ENCODE data around the gene PFKP.
"Not testable (repeated sequence)": the region's sequence is repeated elsewhere in the genome, so short reads cannot be mapped to it uniquely, and the experiment has no call there.

PFKP gene

DNA sequence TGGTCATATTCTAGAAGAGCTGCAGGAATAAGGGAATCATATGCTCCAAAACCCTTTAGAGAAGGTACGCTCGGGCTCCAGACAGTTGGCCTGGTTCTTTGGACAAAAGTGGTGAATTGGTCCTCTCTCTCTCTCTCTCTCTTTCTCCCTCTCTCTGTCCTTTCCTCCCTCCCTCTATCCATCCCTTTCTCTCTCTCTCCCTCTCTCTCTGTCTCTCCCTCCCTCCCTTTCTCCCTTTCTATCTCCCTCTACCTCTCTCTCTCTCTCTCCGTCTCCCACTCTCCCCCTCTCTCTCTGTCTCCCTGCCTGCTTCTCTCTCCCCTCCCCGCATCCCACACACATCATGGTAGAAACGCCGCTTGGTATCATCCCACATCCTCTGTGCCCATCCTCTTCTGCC, 19.8 kb upstream of the PFKP start:
- no peak for DNase-seq

DNA sequence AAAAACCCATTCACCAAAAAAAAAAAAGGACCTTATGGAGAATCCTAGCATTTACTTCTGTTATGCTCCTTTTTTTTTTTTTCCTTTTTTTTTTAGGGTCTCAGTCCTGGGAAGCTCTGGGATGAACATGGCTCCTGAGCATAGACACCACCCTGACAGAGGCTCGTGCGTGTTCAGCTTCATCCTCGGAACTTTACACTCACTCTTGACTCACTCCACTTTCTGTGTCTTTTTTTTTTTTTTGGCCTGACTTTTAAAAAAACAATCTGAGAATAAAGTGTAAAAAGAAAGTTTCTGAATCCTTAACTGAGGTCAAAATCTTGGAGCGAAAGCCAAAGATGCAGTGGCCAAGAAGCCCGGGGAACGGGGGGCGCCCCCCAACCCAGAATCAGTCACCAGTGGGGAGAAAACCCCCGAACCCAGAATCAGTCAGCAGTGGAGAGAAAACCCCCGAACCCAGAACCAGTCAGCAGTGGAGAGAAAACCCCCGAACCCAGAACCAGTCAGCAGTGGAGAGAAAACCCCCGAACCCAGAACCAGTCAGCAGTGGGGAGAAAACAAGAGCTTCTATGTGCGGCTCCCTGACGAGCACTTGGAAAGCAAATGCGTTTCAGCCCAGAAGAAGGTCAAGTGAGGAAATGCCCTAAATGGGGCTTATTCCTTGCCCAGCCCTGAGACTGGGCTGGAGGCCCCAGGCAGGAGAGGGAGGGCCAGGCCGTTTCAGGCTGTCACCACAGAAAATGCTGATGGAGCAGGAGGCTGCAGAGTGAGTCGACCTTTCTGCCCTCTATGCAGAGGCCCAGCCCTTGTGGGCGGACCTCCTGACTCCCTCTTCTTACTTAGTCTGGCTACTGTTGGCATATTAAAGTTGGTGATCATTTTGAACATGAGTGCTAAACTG, 19.0 kb upstream of the PFKP start:
- no peak for DNase-seq

DNA sequence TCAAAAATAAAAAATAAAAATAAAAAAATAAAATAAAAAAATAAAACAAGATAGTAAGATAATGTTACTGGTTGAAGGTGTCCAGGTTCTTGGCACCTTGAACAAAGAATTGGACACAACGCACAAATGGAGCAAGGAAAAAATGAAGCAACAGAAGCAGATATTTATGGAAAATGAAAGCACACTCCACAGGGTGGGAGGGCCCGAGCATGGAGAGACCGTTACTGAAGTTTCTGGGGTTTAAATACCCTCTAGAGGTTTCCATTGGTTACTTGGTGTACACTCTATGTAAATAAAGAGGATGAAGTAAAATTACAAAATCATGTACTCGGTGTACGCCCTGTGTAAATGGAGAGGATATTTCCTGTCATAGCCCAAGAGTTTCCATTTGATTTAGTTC, 15.7 kb upstream of the PFKP start:
- DNase-seq = no peak

DNA sequence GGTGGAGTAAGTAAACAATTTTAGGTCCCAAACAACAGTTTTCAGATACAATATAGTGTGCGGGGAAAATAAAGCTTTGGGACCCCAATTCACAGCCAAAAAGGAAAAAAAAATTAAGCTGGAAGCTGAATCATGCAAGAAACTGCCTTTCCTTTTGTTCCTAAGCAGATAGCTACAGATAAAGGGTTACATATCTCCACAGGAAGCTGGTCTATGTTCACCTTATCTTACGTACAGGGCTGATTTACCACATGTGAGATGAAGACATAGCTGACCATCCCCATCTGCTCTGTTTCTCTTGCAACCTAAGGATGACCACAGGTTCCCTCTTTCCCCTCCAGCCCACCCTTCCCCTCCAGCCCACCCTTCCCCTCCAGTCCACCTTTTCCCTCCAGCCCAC, 14.2 kb upstream of the PFKP start:
- no peak for DNase-seq

DNA sequence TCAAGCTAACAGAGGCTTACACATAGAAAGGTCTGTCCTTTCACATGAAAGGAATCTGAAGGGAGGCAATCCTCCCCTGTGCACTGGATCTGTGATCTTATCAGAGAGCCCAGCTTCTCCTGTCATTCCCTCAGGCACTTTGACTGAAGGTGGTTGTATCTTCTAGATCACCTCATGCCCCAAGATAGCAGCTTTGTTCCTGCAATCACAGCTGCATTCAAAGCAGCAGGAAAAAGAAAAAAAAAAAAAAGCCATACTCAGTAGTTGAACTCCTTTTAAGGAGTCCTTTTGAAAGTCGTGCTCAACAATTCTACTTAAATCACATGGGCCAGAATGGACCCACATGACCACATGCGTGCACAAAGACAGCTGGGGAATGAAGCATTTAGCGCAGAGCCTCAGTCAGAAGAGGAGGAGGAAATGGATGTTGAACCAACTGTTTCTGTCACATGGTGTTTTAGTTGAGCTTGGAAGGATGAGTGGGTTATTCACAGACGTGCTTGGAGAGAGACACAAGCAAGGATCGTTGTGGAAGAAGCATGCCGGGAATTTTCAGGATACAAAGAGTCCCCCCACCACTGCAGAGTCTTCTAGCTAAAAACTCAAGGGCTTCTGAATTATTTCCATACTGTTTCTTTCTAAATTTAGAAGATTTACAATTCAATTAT, 13.0 kb upstream of the PFKP start:
- no peak for DNase-seq

DNA sequence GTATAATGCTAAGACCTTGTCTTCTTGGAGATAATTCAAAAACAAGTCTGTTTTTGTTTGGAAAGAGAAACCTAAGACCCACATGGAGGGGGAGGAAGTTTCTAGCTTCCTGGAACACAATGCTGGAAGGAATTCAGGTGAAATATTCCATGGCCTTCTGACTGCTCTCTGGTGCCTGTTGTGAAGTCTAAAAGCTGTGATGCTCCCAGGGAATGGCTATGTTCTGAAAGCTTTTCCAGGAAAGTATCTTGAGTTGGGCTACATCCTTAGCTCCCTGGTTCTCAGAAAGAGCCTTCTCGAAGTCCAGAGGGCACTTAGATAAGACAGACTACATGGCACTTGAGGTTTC, 12.5 kb upstream of the PFKP start:
- DNase-seq = no peak

DNA sequence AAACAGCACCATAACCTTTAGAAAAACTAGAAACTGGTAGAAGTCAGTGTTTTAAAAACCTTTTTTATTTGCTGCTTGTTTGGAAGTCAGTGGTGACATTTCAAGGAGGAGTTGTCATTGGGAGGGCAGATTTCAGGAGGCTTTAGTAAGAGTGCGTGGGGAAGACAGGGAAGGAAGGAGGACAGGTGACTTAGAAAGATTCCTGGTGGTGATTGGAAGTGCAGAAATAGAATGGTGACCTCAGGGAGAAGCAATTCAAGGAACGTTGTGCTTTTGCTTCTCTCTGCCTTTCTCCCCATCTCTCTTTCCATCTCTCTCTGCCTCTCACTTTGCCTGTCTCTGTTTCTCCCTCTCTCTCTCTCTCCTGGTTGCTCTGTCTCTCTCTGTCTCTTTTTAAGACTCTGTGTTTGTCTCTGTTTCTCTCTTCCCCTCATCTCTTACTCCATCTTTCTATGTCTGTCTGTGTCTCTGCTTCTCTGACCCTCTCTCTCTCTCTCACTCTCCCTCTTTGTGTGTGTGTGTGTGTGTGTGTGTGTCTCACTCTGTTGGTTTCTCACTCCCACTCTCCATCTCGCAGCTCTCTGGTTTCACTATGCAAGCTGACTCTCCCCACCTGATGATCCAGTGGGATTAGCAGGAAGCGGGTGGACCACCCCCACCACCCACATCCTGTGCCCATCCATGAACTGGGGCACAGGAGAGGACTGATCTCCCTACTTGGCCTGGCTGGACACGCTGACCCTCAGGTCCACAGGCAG, 10.9 kb upstream of the PFKP start:
- DNase-seq = no peak

DNA sequence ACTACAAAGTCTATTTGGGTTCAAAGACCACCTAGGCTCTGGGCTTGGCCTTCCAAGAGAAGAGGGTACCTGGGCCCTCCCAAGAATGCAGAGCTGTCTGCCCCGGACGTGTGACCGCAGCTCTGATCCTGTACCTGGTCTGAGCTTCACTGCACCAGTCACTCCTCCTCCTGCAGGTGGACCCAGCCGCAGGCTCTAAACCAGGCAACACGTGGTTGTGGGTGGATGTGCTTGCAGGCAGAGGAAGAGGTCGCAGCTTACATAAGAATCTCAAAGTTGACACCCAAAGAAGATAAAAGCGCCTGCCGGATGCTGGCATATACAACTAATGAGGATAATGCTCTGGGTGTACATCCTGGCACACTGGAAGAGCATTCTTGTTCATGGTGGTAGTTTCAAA, 9.4 kb upstream of the PFKP start:
- no peak for DNase-seq

DNA sequence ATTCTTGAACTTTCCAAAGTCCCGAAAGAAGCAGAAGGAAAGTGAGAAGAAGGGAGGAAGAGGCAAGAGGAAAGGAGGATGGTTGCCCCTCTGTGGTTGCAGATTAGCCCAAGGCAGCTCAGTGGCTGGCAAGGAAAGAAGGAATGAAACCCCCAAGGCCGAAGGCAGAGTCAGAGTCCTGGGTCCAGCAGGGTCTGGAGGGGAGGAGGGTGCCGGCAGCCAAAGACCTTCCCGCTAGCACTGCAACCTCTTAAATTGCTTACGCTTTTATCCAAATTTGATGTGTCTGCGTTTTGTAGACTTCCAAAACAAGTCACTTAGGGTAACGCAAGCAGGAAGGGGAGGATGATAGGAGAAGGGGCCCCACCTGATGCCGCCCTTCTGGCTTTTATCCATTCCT, 7.4 kb upstream of the PFKP start:
- DNase-seq = no peak

DNA sequence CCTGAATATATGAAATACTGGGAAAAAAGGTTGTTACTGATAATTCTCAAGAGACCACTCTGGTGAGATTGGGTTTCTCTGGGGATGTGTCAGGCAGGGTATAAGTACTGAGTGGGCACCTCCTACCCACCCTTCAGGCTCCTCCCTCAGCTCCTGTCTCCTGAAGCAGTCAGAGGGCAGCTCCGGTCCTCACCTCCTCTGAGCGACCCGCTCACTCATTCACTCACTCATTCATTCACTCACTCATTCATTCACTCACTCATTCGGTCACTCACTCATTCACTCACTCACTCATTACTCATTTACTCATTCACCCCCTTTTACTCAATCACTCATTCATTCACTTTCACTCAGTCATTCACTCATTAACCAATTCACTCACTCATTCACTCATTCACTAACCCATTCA, 6.9 kb upstream of the PFKP start:
- no peak for DNase-seq

DNA sequence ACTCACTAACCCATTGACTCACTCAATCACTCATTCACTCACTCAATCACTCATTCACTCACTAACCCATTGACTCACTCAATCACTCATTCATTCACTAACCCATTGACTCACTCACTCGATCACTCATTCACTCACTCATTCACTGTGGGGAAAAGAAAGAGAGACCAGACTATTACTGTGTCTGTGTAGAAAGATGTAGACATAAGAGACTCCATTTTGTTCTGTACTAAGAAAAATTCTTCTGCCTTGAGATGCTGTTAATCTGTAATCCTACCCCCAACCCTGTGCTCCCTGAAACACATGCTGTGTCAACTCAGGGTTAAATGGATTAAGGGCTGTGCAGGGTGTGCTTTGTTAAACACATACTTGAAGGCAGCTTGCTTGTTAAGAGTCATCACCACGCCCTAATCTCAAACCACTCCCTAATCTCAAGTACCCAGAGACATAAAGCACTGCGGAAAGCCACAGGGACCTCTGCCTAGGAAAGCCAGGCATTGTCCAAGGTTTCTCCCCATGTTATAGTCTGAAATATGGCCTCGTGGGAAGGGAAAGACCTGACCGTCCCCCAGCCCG, 5.9 kb upstream of the PFKP start:
- DNase-seq = not testable (repeated sequence)

DNA sequence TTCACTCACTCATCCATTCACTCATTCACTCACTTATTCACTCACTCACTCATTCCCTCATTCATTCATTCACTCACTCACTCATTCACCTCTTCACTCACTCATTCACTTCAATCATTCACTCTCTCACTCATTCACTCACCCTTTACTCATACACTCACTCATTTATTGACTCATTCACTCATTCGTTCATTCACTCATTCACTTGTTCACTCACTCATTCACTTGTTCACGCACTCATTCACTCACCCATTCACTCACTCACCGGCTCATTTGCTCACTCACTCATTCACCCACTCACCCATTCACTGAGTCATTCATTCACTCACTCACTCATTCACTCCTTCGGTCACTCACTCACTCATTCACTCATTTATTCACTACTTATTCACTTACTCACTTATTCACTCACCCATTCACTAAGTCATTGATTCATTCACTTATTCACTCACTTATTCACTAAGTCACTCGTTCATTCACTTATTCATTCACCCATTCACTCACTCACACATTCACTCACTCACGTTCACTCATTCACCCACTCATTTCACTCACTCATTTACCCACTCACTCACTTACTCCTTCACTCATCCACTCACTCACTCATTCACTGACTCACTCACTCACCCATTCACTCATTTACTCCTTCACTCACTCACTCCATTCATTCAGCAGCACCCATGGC, 4.7 kb upstream of the PFKP start:
- DNase-seq = no peak

DNA sequence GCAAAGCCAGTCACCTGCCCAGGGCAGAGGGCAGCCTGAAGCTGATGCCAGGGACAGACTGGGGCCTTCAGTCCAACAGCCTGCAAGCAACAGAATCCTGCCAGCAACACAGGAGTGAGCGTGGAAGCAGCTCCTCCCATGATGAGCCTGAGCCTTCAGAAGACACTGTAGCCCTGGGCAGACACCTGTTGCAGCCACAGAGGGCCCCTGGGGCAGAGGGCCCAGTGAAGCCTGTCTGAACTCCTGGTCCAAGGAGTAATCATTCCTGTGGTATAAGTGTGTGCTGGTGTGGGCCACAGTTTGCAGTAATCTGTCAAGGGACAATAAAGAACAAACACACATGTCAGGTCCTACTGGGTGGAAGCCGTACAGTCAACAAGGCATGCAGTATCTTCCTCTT, 2.9 kb upstream of the PFKP start:
- DNase-seq = no peak

DNA sequence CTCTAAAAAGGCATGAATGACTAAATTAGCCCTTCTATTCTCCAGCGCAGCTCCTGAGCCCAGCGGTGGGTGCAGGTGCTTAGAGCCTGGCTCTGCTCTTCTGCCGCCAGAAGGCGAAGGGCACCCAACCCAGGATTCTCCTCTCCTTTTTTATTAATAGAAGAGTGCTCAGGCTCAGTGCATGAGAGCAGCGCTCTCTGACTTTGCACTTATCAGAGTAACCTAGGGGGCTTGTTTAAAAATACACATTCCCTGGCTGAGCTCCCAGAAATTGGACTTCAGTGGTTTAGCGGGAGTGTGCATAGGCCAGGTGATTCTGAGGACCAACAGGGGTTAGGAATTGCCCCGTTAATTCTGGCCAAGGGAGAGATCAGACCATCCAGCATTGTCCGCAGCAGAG, 1.7 kb upstream of the PFKP start:
- no peak for DNase-seq

DNA sequence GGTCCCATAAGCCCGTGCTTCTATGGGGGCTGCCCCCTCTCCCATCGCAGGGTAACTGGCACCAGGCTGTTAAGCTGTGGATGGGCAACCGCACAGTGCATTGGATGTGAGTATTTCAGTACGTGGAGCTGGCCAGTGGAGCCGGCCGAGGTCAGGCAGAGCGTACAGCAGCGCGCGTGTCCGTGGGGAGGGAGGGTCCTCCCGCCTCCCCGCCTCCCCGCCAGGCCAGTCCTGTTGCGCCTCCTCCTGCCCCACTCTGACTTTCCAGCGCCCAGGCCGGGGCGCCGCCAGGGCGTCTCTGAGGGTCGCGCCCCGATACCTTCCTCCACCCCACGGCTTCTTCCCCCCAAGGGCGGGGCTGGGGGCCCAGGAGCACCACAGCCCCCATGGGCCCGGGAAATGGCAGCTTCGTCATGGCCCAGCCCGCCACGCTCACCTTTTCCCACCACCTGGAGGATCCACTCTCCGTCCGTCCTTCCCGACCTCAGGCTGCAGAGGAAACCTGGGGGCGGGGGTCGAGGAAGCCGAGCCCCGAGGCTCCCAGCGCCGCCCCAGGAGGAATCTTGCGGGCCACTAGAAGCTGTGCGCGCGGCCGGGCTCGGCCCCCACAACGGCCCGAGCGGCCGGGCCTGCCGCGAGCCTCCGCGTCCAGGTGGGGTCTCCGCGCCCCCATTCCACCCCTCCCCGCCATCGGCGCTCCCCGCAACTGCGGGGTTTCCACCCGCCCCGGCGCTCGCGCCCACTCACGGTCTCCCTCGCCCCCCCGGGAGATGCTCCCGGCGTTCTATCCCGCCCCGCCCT, 831 bp upstream of the PFKP start:
- DNase-seq = no peak

DNA sequence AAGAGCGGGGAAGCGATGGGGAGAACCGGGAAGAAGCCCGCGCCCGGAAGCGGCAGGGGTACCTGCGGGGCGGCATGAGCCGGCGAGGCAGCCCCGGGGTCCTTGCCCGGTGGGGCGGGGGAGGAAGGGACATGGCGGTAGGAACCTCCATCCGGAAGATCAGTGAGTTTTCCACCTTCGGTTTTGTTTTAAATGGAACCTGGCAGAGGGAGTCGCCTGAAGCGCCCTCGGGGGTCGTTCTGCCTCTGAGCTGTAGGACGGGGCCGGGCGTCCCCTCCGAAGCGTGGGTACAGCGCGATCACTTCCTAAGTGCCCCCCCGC, 471 bp downstream of the PFKP start:
- peak; percentile 41 for DNase-seq

DNA sequence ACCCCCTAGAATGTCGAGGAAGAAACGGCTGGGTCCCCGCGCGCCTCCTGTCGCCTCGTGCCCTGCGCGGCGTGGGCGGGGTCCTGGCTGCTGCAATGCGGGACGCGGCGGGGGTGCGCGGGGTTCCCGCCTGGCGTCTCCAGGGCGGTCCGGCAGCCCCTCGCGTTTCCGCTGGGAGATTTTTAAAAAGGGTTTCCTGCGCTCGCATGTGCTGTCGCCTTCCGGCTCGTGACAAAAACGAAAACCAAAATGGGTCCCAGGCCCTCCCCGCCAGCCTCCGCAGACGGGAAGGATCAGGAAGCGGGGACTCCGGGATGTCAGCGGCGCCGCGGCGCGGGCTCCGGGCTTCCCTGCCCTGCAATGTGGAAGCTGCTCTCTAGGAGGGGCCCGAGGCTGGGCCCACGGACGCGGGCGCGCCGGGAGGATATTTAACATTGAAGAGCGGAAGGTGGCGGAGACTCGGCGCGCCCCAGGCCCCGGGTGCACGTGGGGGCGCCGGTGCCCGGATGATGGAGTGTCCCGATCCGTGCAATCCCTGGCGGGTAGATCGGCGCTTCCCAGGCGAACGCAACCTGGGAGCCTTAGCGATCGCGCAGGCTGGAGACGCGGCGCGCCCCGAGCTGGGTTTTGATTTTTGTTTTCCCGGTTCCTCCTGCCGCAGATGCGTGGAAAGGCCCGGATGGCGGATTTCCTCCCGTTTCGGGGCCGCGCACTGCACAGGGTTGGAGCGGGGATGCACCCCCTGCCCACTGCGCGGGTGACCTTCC, 1.0 kb downstream of the PFKP start:
- peak; percentile 59 for DNase-seq

DNA sequence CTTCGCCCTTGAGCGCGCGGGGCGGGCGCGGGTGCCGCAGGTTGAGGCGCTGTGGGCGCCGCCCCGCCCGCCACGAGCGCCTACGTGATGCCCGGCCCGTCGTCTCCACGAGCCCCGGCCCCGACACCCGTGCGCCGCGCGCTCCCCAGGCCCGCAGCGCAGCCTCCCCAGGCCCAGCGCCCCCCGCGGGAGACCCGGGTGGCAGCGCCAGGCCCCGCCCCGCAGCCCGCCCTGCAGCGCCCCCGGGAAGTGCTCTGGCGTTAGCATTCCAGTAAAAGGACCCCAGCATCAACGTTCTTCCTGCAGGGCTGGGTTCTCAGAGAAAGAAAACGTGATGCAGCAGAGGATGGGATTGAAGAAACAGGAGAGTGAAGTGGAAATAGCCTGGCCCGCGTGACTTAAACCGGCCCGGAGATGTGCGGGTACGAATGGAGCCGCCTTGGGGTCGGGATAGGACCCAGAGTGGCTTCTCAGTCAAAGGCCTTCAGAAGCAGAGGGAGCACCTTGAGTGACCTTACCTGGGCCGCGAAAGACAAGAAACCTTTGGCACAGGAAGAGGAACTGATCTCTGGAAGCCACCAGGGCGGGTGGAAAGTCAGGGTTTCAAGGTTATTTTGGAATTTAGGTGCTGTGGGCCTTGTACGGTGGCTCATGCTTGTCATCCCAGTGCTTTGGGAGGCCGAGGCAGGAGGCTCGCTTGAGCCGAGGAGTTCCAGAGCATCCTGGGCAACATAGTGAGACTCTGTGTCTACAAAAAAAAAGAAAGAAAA, 1.8 kb downstream of the PFKP start:
- DNase-seq = no peak

DNA sequence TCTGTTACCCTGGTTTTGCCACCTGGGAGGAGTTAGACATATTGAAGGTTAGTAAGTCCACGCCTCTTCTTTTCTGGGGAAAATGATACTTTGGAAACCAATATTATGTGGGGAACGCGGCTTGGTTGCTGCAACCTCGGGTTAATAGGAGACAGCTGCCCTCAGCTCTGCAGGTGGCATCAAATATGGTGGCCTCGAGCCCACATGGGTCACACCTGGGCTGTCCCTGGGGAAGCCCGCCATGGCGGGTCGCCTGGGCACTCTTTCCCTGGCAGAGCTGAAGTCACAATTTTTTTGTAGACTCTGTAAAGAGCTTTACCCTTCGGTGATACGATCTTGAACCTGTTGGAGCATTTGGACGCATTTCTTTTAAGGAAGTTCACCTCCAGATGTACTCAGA, 2.5 kb downstream of the PFKP start:
- DNase-seq = no peak

DNA sequence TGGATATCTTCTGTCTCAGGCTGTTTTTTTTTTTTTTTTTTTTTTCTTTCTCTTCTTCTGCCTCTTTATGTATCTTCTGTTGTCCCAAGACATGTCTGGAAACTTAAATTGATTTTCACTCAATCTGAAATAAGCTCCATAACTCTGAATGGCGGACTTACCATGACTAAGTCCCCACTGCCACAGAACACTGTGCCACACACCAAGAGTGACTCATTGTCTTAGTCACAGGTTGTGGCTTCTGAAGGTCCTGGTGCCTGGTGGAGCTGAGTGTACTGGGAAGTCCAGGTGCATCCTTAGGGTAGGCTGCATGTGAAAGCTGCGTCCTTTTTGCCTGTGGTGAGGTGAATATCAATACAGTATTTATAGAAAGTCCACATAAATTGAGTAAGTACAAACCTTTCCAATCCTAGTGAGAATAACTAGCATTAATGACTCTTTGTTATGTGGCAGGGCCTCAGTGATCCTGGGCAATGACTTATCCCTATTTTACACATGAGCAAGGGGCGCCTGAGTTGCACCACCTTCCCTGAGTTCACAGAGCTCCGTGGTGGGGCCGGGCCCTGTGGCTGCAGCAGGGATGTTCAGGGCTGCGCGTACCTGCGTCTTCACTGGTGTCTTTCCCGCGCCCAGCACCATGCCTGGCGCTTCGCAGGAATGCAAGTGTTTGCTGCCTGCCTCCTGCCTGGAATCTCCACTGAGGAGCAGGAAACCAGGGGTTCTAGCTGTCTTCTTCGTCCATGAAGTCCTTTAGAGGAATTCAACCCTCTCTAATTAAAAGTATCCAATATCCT, 4.3 kb downstream of the PFKP start:
- no peak for DNase-seq

Measured in NCI-H2171 treated with DMSO at 0.1 percent for 48 hours (cell line).